ENCODE data around the gene TRMO. TPM values are rescaled to one million over a fixed set of nuclear protein-coding genes. Genes with fewer than 3 reads are reported as not detected.
A peak's percentile ranks its signal among the peaks of the same experiment; 100 is the strongest.

Gene TRMO
- total RNA-seq, 1 donor from 2014 or later, result 17.3 TPM

GRCh38 chr9:97928986-97929604, 6.8 kb upstream of the TRMO start:
- Histone ChIP-seq H3K9me3 (no peaks in the 10 kb centered on the region), H3K4me3 (no peak overlapping the region), H3K36me3 (no peaks in the 10 kb centered on the region), H3K27me3 (peaks cover 14% of the 10 kb centered on the region), H3K4me1 (no peaks in the 10 kb centered on the region), H3K27ac (no peak overlapping the region)
- ATAC-seq (no peak), DNase-seq (no peak)
- TF ChIP-seq CTCF (IDR thresholded peaks at IDR 0.05), result no peak
- intact Hi-C loops (cut with DNase I), result loop anchor here (10.0 kb wide), 1 partner anchor 106 kb away; no protein-coding TSS in a partner anchor

- peaks cover 14% of the 10 kb centered on the region for H3K27me3 ChIP-seq
- H3K4me1 ChIP-seq, result peaks cover 15% of the 10 kb centered on the region
- no peak overlapping the region for H3K27ac ChIP-seq
- no peaks in the 10 kb centered on the region for H3K9me3 ChIP-seq
- H3K4me3 ChIP-seq, result no peak overlapping the region
- no peaks in the 10 kb centered on the region for H3K36me3 ChIP-seq
- intact Hi-C loops (cut with DNase I), result loop anchor here (10.0 kb wide), 1 partner anchor 109 kb away; no protein-coding TSS in a partner anchor
- ATAC-seq (no peak), DNase-seq (no peak)
- TF ChIP-seq CTCF (IDR thresholded peaks at IDR 0.05), result no peak
These were observed 3.4 kb upstream of the TRMO start for GRCh38 chr9:97925497-97926334.

GRCh38 chr9:97924386-97924785, 2.1 kb upstream of the TRMO start:
- Histone ChIP-seq H3K9me3 (no peaks in the 10 kb centered on the region), H3K36me3 (no peaks in the 10 kb centered on the region), H3K27me3 (peaks cover 14% of the 10 kb centered on the region), H3K27ac (no peak overlapping the region), H3K4me1 (peaks cover 26% of the 10 kb centered on the region), H3K4me3 (no peak overlapping the region)
- intact Hi-C loops (cut with DNase I), result loop anchor here (10.0 kb wide), 1 partner anchor 110 kb away; no protein-coding TSS in a partner anchor
- DNase-seq (no peak), ATAC-seq (peak; percentile 6)
- TF ChIP-seq CTCF (IDR thresholded peaks at IDR 0.05), result no peak

DNA sequence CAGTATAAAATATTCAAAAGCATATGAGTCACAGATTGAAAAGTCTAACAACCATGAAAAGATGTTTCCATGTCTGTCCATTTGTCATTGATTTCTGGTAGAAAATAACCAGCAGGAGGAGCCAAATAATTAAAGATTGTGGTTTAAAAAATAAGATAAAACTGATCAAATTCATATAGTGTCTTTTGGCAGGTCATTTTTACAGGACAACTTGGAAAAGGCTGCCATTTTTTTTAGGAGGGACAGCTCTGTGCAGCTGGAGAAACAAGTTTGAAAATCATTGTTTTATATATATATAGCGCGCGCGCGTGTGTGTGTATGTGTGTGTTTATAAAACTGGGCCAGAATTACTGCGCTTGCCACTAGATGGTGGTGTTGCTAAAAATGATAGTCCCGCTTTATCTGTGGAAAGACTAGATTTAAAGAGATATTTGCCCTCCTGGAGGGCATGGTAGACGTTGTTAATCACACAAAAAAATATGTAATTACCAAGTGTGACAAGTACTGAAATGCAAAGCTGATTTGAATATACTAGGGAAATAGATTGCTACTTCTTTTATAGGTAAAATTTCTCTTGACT, 1.3 kb upstream of the TRMO start:
- H3K27ac ChIP-seq, result peak overlapping the region; percentile 99
- no peaks in the 10 kb centered on the region for H3K9me3 ChIP-seq
- peak overlapping the region; percentile 64 for H3K4me3 ChIP-seq
- ATAC-seq, result peak; percentile 68
- H3K4me1 ChIP-seq, result peaks cover 29% of the 10 kb centered on the region
- intact Hi-C loops (cut with DNase I), result loop anchor here (10.0 kb wide), 1 partner anchor 111 kb away; no protein-coding TSS in a partner anchor
- DNase-seq, result peak; percentile 74
- no peaks in the 10 kb centered on the region for H3K36me3 ChIP-seq
- TF ChIP-seq CTCF (IDR thresholded peaks at IDR 0.05), result peak; percentile 76
- peaks cover 8% of the 10 kb centered on the region for H3K27me3 ChIP-seq

- peaks cover 19% of the 10 kb centered on the region for H3K36me3 ChIP-seq
- no peak overlapping the region for H3K4me3 ChIP-seq
- no peaks in the 10 kb centered on the region for H3K9me3 ChIP-seq
- TF ChIP-seq CTCF (IDR thresholded peaks at IDR 0.05), result no peak
- intact Hi-C loops (cut with DNase I), result no loop called here
- peaks cover 29% of the 10 kb centered on the region for H3K4me1 ChIP-seq
- no peak overlapping the region for H3K27ac ChIP-seq
- no peak for DNase-seq
- no peak for ATAC-seq
- no peaks in the 10 kb centered on the region for H3K27me3 ChIP-seq
These were observed 3.0 kb downstream of the TRMO start for GRCh38 chr9:97919217-97919813.

Measured in upper lobe of right lung (tissue), 1 donor.